GM12878 (cell line): ENCODE measurements around the gene PAX4. TPM values are rescaled to one million over a fixed set of nuclear protein-coding genes. Genes with fewer than 3 reads are reported as not detected.

ENCODE experiments used
- ATAC-seq: fragments of 200-7000 bp; cut with Tn5 transposase; 3 replicates; pipeline ENCODE4 v1.9.1; 2020; ENCODE audit warnings: mild to moderate bottlenecking, moderate library complexity
- BruUV-seq: library from RNA; stranded (reverse); fragments of 400-500 nt; replicated peaks from 2 replicates; lab custom pipeline; 2021; lab: Mats Ljungman, UMichigan
- CTCF ChIA-PET: fragments of 300-600 bp; sonication (Branson Sonifier 250); formaldehyde crosslinking; extraction: SDS; loops from one replicate; lab custom pipeline; 2021; ENCODE audit warnings: inconsistent platforms; lab: Yijun Ruan, JAX
- POLR2A ChIA-PET: fragments of 350-600 bp; formaldehyde crosslinking; extraction: SDS; loops from one replicate; lab custom pipeline; 2021; ENCODE audit warnings: inconsistent platforms; lab: Charles Lee
- RAD21 ChIA-PET: fragments of 300-600 bp; sonication (Branson Sonifier 250); formaldehyde crosslinking; loops from one replicate; lab custom pipeline; 2023; ENCODE audit warnings: antibody characterized with exemption; ENCODE audit not compliant: unreplicated experiment; lab: Charles Lee
- SMC1A ChIA-PET: fragments of 300-600 bp; sonication (Branson Sonifier 250); formaldehyde crosslinking; loops from one replicate; lab custom pipeline; 2023; ENCODE audit not compliant: unreplicated experiment, uncharacterized antibody; lab: Charles Lee
- DNase-seq: peaks from one replicate; pipeline ENCODE4 v3.0.0-alpha.2; 2011; ENCODE audit warnings: low read depth, low spot score
- FAIRE-seq: peaks from 3 replicates; lab custom pipeline; 2011; peaks lifted over from hg19 to GRCh38; lab: Jason Lieb, UNC
- H2AFZ ChIP-seq: 2 replicates; pipeline ENCODE4 v1.6.0; 2011; ENCODE audit warnings: low read depth, low read length, control low read depth; ENCODE audit not compliant: control insufficient read depth
- H3K27ac ChIP-seq: 2 replicates; pipeline ENCODE4 v1.5.1; 2011; ENCODE audit warnings: control low read depth; ENCODE audit not compliant: control insufficient read depth, insufficient read depth
- H3K27me3 ChIP-seq, 2 experiments: replicated peaks in 1 of 2; 2 replicates each; pipeline versions ENCODE4 v1.6.0 to v1.6.1; 2011; ENCODE audit warnings: low read length in 1 of 2; ENCODE audit not compliant: control insufficient read depth in 2 of 2, insufficient read depth in 2 of 2
- H3K36me3 ChIP-seq, 2 experiments: 2 replicates each; pipeline ENCODE4 v1.5.1; 2011; ENCODE audit warnings: low read length in 1 of 2; ENCODE audit not compliant: control insufficient read depth in 2 of 2, insufficient read depth in 2 of 2
- H3K4me1 ChIP-seq: 2 replicates; pipeline ENCODE4 v1.6.1; 2011; ENCODE audit warnings: mild to moderate bottlenecking, low read length, moderate library complexity, mixed read lengths; ENCODE audit not compliant: control insufficient read depth, insufficient read depth
- H3K4me2 ChIP-seq: 2 replicates; pipeline ENCODE4 v1.6.0; 2011; ENCODE audit warnings: control low read depth; ENCODE audit not compliant: control insufficient read depth, insufficient read depth
- H3K4me3 ChIP-seq: fragments of 200-600 bp; sonication (generic); 2 replicates; pipeline ENCODE4 v1.5.1; 2016
- H3K79me2 ChIP-seq: 2 replicates; pipeline ENCODE4 v1.6.0; 2011; ENCODE audit warnings: low read length; ENCODE audit not compliant: control insufficient read depth, insufficient read depth
- H3K9ac ChIP-seq: 2 replicates; pipeline ENCODE4 v1.8.0; 2011; ENCODE audit warnings: low read length, control low read depth, mixed read lengths; ENCODE audit not compliant: control insufficient read depth, insufficient read depth
- H3K9me3 ChIP-seq: replicated peaks from 3 replicates; pipeline ENCODE4 v1.5.1; 2011; ENCODE audit warnings: mild to moderate bottlenecking, low read length; ENCODE audit not compliant: control insufficient read depth, insufficient read depth
- H4K20me1 ChIP-seq: 2 replicates; pipeline ENCODE4 v1.6.0; 2011; ENCODE audit not compliant: control insufficient read depth, insufficient read depth
- BHLHE40 ChIP-seq, 2 experiments: fragments of 450-650 bp in 1 of 2; IDR thresholded peaks; 2 replicates each; pipeline ENCODE4 v1.6.1; 2011 to 2017; ENCODE audit warnings: low read depth in 2 of 2, borderline replicate concordance in 1 of 2, improper control_type of control experiment in 1 of 2, low read length in 1 of 2, mild to moderate bottlenecking in 1 of 2
- CBX3 ChIP-seq: fragments of 200-600 bp; sonication (generic); IDR thresholded peaks from 2 replicates; pipeline ENCODE4 v1.6.1; 2016; ENCODE audit warnings: low read depth, borderline replicate concordance
- CHD2 ChIP-seq: IDR thresholded peaks from 2 replicates; pipeline ENCODE4 v1.6.1; 2011; ENCODE audit warnings: low read depth, low read length, improper control_type of control experiment, borderline replicate concordance
- FOS ChIP-seq: IDR thresholded peaks from 3 replicates; pipeline ENCODE4 v1.6.1; 2011; ENCODE audit warnings: borderline replicate concordance; ENCODE audit not compliant: insufficient read length; ENCODE audit errors: extremely low read depth
- IRF5 ChIP-seq: fragments of 450-650 bp; IDR thresholded peaks from 2 replicates; pipeline ENCODE4 v1.6.1; 2017; ENCODE audit warnings: borderline replicate concordance
- NBN ChIP-seq: fragments of 450-650 bp; IDR thresholded peaks from 2 replicates; pipeline ENCODE4 v1.6.1; 2016
- RELB ChIP-seq: fragments of 450-650 bp; IDR thresholded peaks from 2 replicates; pipeline ENCODE4 v1.6.1; 2017; ENCODE audit warnings: low read depth, mild to moderate bottlenecking, moderate library complexity
- WGBS: methylation state at CpG from one replicate; pipeline ENCODE4 v1.1.6; 2016; ENCODE audit warnings: low lambda C conversion rate; ENCODE audit not compliant: insufficient replicate concordance, insufficient coverage; ENCODE audit errors: missing lambda C conversion rate; 5-methylcytosine and 5-hydroxymethylcytosine counted together
- in situ Hi-C: fragments of 300-500 bp; cut with MboI; formaldehyde crosslinking; loops from 9 replicates; pipeline ENCODE4 v1.14.3; 2018; ENCODE audit warnings: mixed read lengths
- intact Hi-C: fragments of 100-400 bp; cut with micrococcal nuclease; formaldehyde crosslinking; loops from one replicate; pipeline ENCODE4 v1.14.2; 2022; ENCODE audit not compliant: unreplicated experiment
- polyA plus RNA-seq, 11 experiments: library from polyadenylated mRNA; depleted of rRNA in 4 of 11; unstranded in 6 of 11; stranded (reverse) in 5 of 11; fragments of >200 nt; fragmentation: Nextera tagmentation in 4 of 11; fragmentation: Illumina TruSeq in 1 of 11; extraction: Ambion mirVana in 4 of 11; extraction: Trizol in 1 of 11; gene quantifications; 1 replicate in 1 of 11; 2 replicates in 10 of 11; pipeline versions ENCODE4 v1.2.1 to v1.2.3, GENCODE V29; 2011 to 2016; ENCODE audit warnings: inconsistent platforms in 2 of 11, missing spikeins in 2 of 11, low read depth in 1 of 11
- total RNA-seq, 4 experiments: library from RNA; depleted of rRNA in 3 of 4; stranded (reverse); fragments of >200 nt in 3 of 4; fragmentation: Illumina TruSeq in 1 of 4; extraction: Trizol in 1 of 4; gene quantifications; 2 replicates each; pipeline versions ENCODE4 v1.2.1 to v1.2.3, GENCODE V29; 2013 to 2021
- TF ChIP-seq, protein P1 (sequence below): fragments of 450-650 bp; IDR thresholded peaks from 2 replicates; pipeline ENCODE4 v1.6.1; 2016; ENCODE audit warnings: mild to moderate bottlenecking
- TF ChIP-seq, protein P2 (sequence below): IDR thresholded peaks from 2 replicates; pipeline ENCODE4 v1.6.1; 2012; ENCODE audit warnings: low read depth, low read length, improper control_type of control experiment
- TF ChIP-seq, protein P3 (sequence below): fragments of 450-650 bp; IDR thresholded peaks from 2 replicates; pipeline ENCODE4 v1.6.1; 2016; ENCODE audit warnings: mild to moderate bottlenecking

Gene PAX4
- total and polyA plus RNA-seq, 10 of the 15 experiments (the other 5 are each of a cell fraction or from before 2014, with no cell fraction given), result 0.27 TPM; not detected in 9

GRCh38 chr7:127635659-127636285 is 17.8 kb upstream of the PAX4 start (continued):
- TF ChIP-seq CBX3 (no peak), CHD2 (0 out of 2 replicates have a peak, but pooled peaks have one; percentile 14), RELB (peak; percentile 36; the same call in 1 of the 2 replicates), BHLHE40 (IDR thresholded peaks at IDR 0.05; ENCODE audit: borderline replicate concordance in 1 of 2, low read depth in 2 of 2, low read length in 1 of 2) (0 out of 4 replicates have a peak, but pooled peaks of 1 of the 2 experiments have one; percentile 4), NBN (0 out of 2 replicates have a peak, but pooled peaks have one; percentile 46)
- TF ChIP-seq, protein P1, sequence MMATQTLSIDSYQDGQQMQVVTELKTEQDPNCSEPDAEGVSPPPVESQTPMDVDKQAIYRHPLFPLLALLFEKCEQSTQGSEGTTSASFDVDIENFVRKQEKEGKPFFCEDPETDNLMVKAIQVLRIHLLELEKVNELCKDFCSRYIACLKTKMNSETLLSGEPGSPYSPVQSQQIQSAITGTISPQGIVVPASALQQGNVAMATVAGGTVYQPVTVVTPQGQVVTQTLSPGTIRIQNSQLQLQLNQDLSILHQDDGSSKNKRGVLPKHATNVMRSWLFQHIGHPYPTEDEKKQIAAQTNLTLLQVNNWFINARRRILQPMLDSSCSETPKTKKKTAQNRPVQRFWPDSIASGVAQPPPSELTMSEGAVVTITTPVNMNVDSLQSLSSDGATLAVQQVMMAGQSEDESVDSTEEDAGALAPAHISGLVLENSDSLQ, result peak; percentile 95
- TF ChIP-seq, all 136 proteins: peak for 16

DNA sequence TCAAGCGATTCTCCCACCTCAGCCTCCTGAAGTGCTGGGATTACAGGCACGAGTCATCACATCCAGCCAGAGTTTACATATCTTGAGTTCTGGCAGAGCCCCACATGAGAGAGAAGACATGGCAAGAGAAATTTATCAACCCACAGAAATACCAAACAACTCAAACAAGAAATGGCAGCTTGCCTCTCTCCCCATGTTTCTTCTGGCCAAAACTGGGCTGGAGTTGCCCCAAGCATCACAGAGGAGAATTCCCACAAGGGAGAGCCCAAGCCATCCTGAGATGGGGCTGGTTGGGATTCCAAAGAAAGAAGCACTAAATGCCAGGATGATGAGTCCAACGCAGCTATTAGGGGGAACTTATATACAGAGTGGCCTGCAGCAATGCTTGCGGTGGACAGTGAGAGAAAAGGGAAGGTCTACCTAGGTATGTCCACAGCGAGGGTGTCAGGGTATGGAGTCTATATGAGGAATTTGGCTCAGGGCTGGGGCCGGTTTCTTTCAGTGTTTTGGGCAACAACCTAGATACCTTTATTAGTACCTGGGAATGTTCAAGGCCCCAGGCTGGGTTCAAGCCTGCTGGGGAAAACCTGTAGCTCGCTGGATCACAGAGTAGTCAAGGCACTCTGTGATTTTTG is 14.5 kb upstream of the PAX4 start:
- BruUV-seq, result no TSS peak
- ChIA-PET RAD21 (no interaction called here), POLR2A (interaction anchor here (0.7 kb wide), 1 partner anchor 243 kb away, joined by 7 read pairs; no protein-coding TSS in a partner anchor), SMC1A (interaction anchor here (0.7 to 0.9 kb wide), 2 partner anchors 22 to 124 kb away, joined by 3 read pairs; no protein-coding TSS in a partner anchor), CTCF (interaction anchor here (0.9 to 1.2 kb wide), 2 partner anchors 76 to 127 kb away, joined by 3 to 4 read pairs; no protein-coding TSS in a partner anchor)
- Histone ChIP-seq H3K9ac (no peak overlapping the region), H3K27ac (no peak overlapping the region), H2AFZ (no peak overlapping the region), H3K4me1 (no peaks in the 10 kb centered on the region), H4K20me1 (no peaks in the 10 kb centered on the region), H3K4me3 (no peak overlapping the region), H3K9me3 (no peaks in the 10 kb centered on the region; the same call in 2 of the 3 replicates), H3K27me3 (no peaks in the 10 kb centered on the region), H3K4me2 (no peak overlapping the region), H3K79me2 (no peaks in the 10 kb centered on the region), H3K36me3 (no peaks in the 10 kb centered on the region)
- ATAC-seq, result no peak
- WGBS, result 37% methylated on average over 7 of the region's 7 CpGs
- TF ChIP-seq FOS, result no peak
- TF ChIP-seq, protein P2, sequence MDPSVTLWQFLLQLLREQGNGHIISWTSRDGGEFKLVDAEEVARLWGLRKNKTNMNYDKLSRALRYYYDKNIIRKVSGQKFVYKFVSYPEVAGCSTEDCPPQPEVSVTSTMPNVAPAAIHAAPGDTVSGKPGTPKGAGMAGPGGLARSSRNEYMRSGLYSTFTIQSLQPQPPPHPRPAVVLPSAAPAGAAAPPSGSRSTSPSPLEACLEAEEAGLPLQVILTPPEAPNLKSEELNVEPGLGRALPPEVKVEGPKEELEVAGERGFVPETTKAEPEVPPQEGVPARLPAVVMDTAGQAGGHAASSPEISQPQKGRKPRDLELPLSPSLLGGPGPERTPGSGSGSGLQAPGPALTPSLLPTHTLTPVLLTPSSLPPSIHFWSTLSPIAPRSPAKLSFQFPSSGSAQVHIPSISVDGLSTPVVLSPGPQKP, result no peak
- TF ChIP-seq IRF5, result no peak
- TF ChIP-seq, protein P3, sequence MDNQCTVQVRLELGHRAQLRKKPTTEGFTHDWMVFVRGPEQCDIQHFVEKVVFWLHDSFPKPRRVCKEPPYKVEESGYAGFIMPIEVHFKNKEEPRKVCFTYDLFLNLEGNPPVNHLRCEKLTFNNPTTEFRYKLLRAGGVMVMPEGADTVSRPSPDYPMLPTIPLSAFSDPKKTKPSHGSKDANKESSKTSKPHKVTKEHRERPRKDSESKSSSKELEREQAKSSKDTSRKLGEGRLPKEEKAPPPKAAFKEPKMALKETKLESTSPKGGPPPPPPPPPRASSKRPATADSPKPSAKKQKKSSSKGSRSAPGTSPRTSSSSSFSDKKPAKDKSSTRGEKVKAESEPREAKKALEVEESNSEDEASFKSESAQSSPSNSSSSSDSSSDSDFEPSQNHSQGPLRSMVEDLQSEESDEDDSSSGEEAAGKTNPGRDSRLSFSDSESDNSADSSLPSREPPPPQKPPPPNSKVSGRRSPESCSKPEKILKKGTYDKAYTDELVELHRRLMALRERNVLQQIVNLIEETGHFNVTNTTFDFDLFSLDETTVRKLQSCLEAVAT, result no peak
- in situ Hi-C loops (no loop called here), intact Hi-C loops (no loop called here)
- no peak for DNase-seq
- FAIRE-seq, result no peak
